ENCODE results near the gene FOXP4. TPM values are rescaled to one million over a fixed set of nuclear protein-coding genes. Genes with fewer than 3 reads are reported as not detected.
A peak's percentile ranks its signal among the peaks of the same experiment; 100 is the strongest.

The FOXP4 gene
- total and polyA plus RNA-seq, 2 of the 13 experiments (the other 11 are each of a cell fraction or from before 2014, with no cell fraction given) = 11.0 to 12.4 TPM

- TF ChIP-seq ATF7-NPFF (CRISPR knock-in tag; IDR thresholded peaks at IDR 0.05; ENCODE audit: low read depth) = peak; percentile 53; the same call in 1 of the 2 replicates
- 0 out of 2 replicates have a peak, but pooled peaks have one; percentile 58 for TF ChIP-seq HINFP (CRISPR knock-in tag; IDR thresholded peaks at IDR 0.05; ENCODE audit: low read depth)
- TF ChIP-seq MAZ (IDR thresholded peaks at IDR 0.05; ENCODE audit: borderline replicate concordance, low read depth, low read length) = peak; percentile 40; the same call in 1 of the 2 replicates
- TF ChIP-seq MAZ (CRISPR knock-in tag; IDR thresholded peaks at IDR 0.05; ENCODE audit: low read depth) = no peak
- peak; percentile 38; the same call in 1 of the 2 replicates for TF ChIP-seq SAP130 (CRISPR knock-in tag; IDR thresholded peaks at IDR 0.05; ENCODE audit: low read depth)
- TF ChIP-seq ZNF333 (CRISPR knock-in tag; IDR thresholded peaks at IDR 0.05; ENCODE audit: borderline replicate concordance) = no peak
- TF ChIP-seq SMC3 (IDR thresholded peaks at IDR 0.05; ENCODE audit: low read length) = peak; percentile 99
- no peak for TF ChIP-seq PREB (CRISPR knock-in tag; IDR thresholded peaks at IDR 0.05)
- TF ChIP-seq PRDM4 (CRISPR knock-in tag; IDR thresholded peaks at IDR 0.05; ENCODE audit: borderline replicate concordance) = no peak
- no peak for TF ChIP-seq ZSCAN29 (CRISPR knock-in tag; conservative IDR thresholded peaks at IDR 0.05)
- no peak for TF ChIP-seq ZFP37 (CRISPR knock-in tag; IDR thresholded peaks at IDR 0.05; ENCODE audit: borderline replicate concordance)
- TF ChIP-seq RBM22 (optimal IDR thresholded peaks at IDR 0.05; ENCODE audit: low read length) = peak; percentile 74
- TF ChIP-seq STAT5B (CRISPR knock-in tag; IDR thresholded peaks at IDR 0.05) = no peak
- TF ChIP-seq FOXC1 (CRISPR knock-in tag; IDR thresholded peaks at IDR 0.05; ENCODE audit: borderline replicate concordance) = no peak
- TF ChIP-seq NR3C1 (CRISPR knock-in tag; IDR thresholded peaks at IDR 0.05) = no peak
- peak; percentile 33; the same call in 1 of the 2 replicates for TF ChIP-seq GABPB1 (CRISPR knock-in tag; IDR thresholded peaks at IDR 0.05)
- TF ChIP-seq ZNF839 (CRISPR knock-in tag; IDR thresholded peaks at IDR 0.05; ENCODE audit: borderline replicate concordance) = no peak
- TF ChIP-seq ZNF225 (CRISPR knock-in tag; IDR thresholded peaks at IDR 0.05) = no peak
- TF ChIP-seq ZNF263 (CRISPR knock-in tag; IDR thresholded peaks at IDR 0.05) = 0 out of 2 replicates have a peak, but pooled peaks have one; percentile 38
- peak; percentile 50; the same call in 1 of the 2 replicates for TF ChIP-seq NFKB2 (CRISPR knock-in tag; IDR thresholded peaks at IDR 0.05; ENCODE audit: borderline replicate concordance)
- 0 out of 2 replicates have a peak, but pooled peaks have one; percentile 15 for TF ChIP-seq ARID5B (CRISPR knock-in tag; IDR thresholded peaks at IDR 0.05)
Observed at GRCh38 chr6:41591859-41592502, 45.8 kb downstream of the FOXP4 start (continued).

All from HepG2 (cell line).